Omental fat pad (tissue), 4 donors: ENCODE results near the gene CYP4F11. TPM values are rescaled to one million over a fixed set of nuclear protein-coding genes. Genes with fewer than 3 reads are reported as not detected.

Experiments used
- ATAC-seq: fragments of 150-250 bp; one replicate; pipeline ENCODE4 v1.9.1; 2016; ENCODE audit warnings: mild to moderate bottlenecking, moderate library complexity; ENCODE audit not compliant: low FRiP score
- DNase-seq: peaks from one replicate; pipeline ENCODE4 v3.0.0-alpha.2; 2019; ENCODE audit warnings: low spot score
- CTCF ChIP-seq, 3 donors: fragments of 450-650 bp; IDR thresholded peaks; one replicate each; pipeline ENCODE4 v1.5.1; 2016 to 2017; ENCODE audit warnings: antibody characterized with exemption in 3 of 3, mild to moderate bottlenecking in 3 of 3, moderate library complexity in 2 of 3
- total RNA-seq, 4 donors: library from RNA; depleted of rRNA; stranded (reverse); fragments of >200 nt; gene quantifications; one replicate each; pipeline ENCODE4 v1.1.0, GENCODE V29; 2016

CYP4F11 gene
- total RNA-seq, 4 donors from 2014 or later: 0.09 to 1.4 (median 0.60) TPM; not detected in 1

GRCh38 chr19:15964231-15964630 is 29.9 kb upstream of the CYP4F11 start:
- DNase-seq (no peak), ATAC-seq (no peak)
- no peak for TF ChIP-seq CTCF (IDR thresholded peaks at IDR 0.05)

GRCh38 chr19:15962319-15962718 is 28.0 kb upstream of the CYP4F11 start:
- no peak for DNase-seq
- ATAC-seq: no peak
- no peak for TF ChIP-seq CTCF (IDR thresholded peaks at IDR 0.05)

- DNase-seq (no peak), ATAC-seq (no peak)
- no peak for TF ChIP-seq CTCF (IDR thresholded peaks at IDR 0.05)
These were observed 20.5 kb upstream of the CYP4F11 start for GRCh38 chr19:15954820-15955219.

GRCh38 chr19:15948223-15949058 is 14.1 kb upstream of the CYP4F11 start, which contains the start of gene OR10H4:
Gene OR10H4, plus strand, starts transcription at chr19:15949008. Its CDS starts 0 bp downstream, at chr19:15949008.
- ATAC-seq (no peak), DNase-seq (no peak)
- TF ChIP-seq CTCF (IDR thresholded peaks at IDR 0.05): no peak

GRCh38 chr19:15945301-15945700 is 11.0 kb upstream of the CYP4F11 start:
- ATAC-seq (no peak), DNase-seq (no peak)
- no peak for TF ChIP-seq CTCF (IDR thresholded peaks at IDR 0.05)

GRCh38 chr19:15944401-15944800 is 10.1 kb upstream of the CYP4F11 start:
- no peak for DNase-seq
- no peak for ATAC-seq
- no peak for TF ChIP-seq CTCF (IDR thresholded peaks at IDR 0.05)

- no peak for ATAC-seq
- DNase-seq: no peak
- no peak for TF ChIP-seq CTCF (IDR thresholded peaks at IDR 0.05)
These were observed 3.4 kb upstream of the CYP4F11 start for GRCh38 chr19:15937771-15938170.
